Midbrain (tissue), 1 donor: ENCODE data around the gene TXNRD1.
A peak's percentile ranks its signal among the peaks of the same experiment; 100 is the strongest.
"Not testable (repeated sequence)": the region's sequence is repeated elsewhere in the genome, so short reads cannot be mapped to it uniquely, and the experiment has no call there.

Experiments used
- DNase-seq: peaks from one replicate; lab custom pipeline; 2025; lab: John Stamatoyannopoulos, UW

The TXNRD1 gene

DNA sequence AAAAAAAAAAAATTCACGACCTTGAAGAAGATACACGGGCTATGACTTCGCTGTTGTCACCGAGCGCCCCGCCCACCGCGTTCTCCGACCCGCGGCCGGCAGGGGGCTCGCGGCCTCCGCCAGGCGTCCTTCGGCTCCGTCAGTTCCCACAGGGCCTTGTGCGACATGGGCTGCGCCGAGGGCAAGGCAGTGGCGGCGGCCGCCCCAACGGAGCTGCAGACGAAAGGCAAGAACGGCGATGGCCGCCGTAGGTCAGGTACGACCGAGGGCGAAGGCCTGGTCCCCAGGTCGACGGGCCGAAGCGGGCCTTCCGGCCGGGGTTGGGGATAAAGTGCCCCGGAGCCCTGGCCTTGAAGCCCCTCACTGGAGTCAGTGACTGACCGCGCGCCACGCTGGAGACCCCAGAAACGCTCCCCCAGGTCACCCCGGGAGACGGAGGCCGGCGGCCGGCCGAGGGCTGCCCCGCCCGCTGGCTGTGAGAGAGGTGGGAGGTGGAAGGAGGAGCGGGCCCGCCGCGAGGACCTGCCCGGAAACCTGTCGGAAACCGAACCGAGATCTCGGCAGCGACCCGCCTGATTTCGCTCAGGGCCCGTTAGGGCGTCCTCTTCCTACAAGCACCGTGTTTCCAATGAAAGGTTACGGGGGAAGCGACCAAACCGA lies at the start of gene TXNRD1:
Gene TXNRD1, plus strand, starts transcription at position 142 of the 660 bp plus-strand sequence. Its CDS starts 24 bp downstream, at position 166.
- peak; percentile 48 for DNase-seq

DNA sequence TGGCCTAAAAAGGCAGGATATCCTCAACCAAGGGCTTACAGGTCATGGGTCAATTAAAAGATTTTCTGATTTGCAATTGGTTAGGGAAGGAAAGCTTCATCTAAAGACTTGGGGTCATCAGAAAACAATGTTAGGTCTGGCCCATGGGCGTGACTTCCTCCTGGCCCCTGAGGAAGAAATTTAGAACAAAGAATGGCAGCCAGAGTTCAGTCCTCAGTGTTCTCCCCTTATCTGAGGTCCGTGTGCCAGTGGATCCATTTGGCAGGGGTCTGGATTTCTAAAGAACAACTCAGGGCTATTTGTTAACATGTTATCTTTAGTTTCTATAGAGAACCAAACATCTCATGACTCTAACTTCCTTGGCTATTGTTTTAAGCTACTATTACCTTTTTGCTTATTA lies 49.8 kb upstream of the TXNRD1 start:
- no peak for DNase-seq

DNA sequence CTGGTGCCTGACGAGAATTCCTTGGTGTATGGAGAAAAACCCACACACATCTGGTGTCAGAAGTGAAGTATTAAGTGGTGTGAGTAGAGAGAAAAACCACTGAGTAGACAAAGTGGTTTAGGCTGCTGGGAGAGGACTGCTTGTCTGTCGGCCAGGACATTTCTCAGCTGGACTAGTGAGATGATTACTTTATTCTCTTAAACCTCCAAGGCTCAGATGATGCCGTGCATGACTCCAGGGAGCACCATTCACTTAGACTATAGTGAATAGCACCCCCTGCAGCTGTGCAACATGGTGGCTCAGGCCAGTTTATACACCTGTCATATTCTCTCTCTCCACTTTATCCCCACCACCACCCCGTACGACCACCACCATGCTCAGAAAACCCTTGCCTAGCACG lies 49.1 kb upstream of the TXNRD1 start:
- DNase-seq: no peak

DNA sequence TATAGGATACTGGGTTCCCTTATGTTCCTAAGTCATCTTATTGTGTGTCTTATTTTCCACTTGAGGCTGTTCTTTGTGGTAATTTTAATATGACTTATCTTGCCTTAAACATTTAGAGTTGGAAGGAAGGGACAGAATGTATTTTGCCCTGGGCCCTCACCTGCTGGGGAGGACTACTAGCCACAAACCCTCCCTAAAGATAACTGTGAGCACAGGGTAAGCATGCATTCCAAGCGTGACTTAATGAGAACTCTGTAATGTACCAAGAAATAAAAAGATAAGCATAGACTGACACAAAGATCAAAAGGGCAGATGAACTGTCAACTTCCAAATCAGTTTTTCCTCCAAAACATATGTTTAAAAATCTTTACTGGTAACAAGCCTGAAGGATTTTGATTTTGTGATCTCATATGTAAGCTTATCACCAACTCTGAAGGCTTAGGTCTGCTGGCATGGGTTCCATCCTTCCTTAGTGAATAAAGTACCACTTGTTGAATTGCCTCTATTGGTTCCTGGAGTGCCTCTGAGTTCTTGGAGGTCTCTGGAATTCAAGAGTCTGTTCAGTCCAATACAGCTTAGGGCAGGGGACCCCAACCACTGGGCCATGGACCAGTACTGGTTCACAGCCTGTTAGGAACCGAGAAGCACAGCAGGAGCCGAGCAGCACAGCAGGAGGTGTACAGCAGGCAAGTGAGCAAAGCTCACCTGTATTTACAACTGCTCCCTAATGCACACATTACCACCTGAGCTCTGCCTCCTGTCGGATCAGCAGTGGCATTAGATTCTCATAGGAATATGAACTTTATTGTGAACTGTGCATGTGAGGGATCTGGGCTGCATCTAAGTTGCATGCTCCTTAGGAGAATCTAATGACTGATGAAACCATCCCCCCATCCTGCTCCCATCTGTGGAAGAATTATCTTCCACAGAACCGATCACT lies 47.8 kb upstream of the TXNRD1 start:
- no peak for DNase-seq

DNA sequence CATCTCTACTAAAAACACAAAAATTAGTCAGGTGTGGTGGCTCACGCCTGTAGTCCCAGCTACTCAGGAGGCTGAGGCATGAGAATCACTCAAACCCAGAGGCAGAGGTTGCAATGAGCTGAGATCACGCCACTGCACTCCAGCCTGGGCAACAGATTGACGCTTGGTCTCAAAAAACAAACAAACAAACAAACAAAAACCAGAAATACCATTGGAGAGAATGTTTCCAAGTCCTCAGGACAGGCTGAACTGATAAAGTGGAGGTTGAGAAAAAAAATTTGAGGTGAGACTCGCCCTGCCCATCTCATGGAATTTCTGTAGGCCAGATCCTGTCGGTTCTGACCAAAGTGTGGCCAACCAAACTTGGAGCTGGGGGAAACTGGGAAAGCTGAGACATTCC lies 47.0 kb upstream of the TXNRD1 start:
- no peak for DNase-seq

DNA sequence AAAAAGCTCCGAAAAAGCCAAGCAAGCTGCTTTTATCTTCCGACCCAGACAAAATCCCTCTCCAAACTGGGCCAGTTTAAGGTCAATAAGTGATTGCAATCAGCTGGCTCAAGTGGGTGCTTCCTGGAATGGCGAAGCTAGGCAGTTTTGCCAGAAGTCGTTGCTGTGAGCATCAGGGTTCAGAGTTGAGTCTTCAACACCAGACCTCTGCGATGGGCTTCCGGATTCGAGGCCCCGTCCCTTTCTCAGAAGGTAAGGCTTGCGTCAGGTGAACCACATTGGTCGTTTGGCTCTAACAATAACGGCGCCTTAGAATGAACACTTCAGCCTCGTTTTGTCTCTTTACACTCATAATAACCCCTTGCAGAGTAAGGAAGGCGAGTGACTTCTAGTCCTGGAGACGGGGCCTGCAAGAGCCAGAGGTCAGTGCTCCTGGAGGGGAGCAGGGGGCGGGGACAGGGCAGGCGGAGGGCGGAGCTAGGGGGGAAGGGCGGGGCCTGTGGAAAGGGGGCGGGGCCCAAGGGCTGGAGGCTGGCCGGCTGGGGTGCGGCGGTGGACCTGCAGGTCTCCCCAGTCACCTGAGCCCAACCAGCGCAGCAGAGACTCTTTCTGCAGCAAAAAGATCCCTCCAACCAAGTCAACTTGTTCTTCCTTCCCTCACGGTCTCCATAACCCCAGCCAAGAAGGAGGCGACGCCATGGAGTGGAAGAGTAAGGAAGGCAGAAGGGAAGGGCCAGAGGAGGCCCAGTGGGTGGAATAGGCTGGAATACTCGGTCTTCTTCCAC lies 43.6 kb upstream of the TXNRD1 start:
- no peak for DNase-seq

DNA sequence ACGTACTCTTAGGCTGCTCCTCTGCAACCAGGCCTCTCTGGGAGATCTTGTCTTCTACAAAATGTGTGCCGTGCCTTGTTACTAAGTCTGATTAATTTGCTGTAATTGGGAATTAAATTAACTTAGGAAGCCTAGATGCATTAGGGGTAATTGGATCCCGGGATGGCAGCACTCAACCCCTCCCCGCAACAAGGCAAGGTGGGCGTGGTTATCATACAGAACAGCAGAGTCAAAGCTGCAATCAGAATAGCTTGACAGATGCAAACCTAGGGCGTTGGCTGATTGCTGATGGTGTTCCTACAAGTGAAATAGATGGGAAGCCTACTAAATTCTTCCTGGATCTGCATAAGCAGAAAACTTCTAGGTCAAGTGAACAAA lies 43.0 kb upstream of the TXNRD1 start:
- no peak for DNase-seq

DNA sequence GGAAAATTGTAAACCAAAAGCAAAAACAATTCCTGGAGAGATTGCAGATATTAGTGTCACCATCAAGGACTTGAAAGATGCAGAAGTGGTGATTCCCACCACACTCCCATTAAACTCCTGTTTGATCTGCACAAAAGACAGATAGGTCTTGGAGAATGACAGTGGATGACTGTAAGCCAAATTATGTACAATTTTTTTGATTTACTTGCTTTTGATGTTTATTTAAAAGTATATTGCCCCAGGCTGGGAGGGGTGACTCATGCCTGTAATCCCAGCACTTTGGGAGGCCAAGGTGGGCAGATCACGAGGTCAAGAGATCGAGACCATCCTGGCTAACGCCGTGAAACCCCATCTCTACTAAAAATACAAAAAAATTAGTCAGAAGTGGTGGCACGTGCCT lies 41.8 kb upstream of the TXNRD1 start:
- DNase-seq: not testable (repeated sequence)

DNA sequence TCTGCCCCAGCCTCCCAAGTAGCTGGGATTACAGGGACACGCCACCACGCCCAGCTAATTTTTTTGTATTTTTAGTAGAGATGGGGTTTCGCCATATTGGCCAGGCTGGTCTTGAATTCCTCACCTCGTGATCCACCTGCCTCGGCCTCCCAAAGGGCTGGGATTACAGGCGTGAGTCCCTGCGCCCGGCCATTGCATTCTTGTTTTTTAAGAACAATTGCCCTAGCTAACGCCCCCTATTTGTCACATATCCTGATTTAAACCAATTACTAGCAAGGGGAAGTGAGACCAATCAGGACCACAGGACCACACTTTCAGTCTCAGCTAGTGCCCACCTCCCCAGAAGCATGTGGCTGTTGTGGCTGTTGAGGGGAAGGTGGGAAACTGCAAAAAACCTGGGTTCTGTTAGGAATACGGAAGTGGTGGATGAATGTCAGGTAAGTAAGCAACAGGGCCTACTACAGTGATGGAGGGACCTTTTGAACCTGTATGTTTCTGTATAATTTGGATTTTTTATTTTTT lies 39.8 kb upstream of the TXNRD1 start:
- no peak for DNase-seq

DNA sequence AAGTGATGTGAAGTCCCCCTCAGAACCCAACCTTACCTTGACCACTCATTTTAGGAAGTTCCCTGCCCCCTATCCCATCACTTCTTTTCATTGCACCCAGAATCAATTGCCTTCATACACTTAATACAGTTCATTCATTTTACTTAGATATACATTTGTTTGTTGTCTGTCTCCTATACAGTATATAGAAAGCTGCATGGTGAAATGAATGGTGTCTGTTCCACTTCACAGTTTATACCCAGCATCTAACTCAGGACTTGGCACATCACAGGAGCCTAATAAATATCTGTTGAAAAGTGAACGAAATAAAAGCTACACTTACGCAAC lies 38.3 kb upstream of the TXNRD1 start:
- DNase-seq: no peak

DNA sequence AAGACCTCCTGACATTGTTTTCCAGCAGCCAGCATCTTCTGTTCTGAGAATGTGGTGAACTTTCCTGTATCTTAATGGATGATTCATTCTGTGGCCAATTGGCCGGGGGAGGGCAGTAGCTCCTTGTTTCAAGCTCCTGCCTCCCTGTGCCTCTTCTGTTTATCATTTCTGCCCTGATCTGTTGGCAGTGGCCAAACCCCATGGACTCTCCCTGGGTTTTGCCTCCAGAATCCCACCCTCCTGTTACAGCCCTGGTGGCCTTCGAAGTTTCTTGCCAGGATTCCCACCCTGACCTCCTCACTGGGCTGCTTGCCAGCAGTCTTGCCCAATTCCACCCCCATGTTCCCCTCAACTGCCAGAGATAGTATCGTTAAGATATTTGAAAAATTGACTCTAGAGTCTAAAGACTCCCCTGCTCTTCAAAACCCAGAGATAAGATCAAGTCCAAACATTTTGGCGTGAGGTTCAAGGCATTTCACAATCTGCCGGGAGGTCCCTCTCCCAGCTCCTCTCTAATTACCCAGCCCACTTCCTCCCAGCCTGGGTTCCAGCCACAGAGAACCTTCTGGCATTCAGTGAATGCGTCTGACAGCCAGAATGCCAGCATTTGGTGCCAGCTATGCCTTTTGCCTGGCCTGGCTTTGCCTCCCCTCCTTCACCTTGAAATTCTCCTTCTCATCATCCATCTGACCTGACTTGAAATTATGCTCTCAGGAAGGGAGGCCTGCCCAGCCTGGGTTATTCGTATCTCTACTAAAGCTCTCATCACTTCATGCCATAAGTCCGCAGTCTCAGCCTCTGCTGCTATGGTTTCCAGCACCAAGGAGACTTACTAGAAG lies 37.7 kb upstream of the TXNRD1 start:
- DNase-seq: no peak

DNA sequence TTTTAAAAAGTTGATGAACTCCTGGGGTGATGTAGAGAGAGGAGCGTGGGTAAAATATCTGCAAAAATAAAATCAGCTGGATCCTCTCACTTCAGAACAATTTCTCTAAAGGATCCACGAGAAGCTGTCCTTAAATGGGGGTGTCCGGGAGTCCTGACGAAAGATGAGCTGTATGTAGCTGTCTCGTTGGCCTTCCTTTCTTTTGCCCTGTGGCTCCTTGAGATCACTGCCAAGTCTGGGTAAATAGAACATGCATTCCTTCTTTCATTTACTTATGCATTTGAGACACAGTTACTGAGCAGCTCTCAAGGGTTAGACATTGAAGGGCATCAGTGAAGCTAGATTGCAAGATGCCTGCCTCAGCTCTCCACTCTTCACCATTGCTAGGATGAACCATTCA lies 35.2 kb upstream of the TXNRD1 start:
- no peak for DNase-seq

DNA sequence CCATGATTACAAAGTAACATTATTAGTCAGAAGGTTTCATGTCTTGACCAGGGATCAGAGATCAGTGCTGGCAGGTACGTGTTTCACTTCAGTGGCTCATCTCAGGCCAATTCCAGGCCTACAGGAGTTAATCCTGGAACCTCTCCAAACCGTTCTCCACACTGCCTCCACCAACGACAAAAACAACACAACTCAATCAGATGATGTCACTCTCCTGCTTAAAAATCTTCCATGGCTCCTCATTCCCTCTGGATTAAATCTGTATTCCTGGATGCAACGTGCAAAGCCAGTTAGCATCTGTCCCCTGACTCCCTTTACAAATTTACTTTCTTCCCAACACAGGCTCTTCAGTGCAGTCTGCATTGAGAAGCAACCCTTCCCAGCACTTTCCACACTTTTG lies 34.3 kb upstream of the TXNRD1 start:
- no peak for DNase-seq

DNA sequence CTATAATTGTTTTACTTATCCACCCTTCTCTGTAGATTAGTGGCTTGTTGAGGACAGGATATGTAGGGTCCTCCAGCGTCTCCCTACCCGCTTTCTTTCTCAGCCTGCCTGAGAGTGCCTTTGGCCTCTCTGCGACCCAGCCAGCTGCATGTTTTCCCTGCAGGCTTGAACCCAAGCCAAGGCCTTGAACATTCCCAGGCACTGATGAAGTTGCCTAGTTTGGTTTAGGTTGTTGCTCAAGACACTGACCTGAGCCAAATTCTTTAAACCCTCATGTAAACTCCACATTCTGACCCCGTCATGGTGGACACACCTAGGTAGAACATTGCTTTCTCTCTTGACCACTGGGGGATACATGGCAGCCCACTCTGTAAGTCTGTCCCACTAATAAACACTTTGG lies 33.4 kb upstream of the TXNRD1 start:
- no peak for DNase-seq

DNA sequence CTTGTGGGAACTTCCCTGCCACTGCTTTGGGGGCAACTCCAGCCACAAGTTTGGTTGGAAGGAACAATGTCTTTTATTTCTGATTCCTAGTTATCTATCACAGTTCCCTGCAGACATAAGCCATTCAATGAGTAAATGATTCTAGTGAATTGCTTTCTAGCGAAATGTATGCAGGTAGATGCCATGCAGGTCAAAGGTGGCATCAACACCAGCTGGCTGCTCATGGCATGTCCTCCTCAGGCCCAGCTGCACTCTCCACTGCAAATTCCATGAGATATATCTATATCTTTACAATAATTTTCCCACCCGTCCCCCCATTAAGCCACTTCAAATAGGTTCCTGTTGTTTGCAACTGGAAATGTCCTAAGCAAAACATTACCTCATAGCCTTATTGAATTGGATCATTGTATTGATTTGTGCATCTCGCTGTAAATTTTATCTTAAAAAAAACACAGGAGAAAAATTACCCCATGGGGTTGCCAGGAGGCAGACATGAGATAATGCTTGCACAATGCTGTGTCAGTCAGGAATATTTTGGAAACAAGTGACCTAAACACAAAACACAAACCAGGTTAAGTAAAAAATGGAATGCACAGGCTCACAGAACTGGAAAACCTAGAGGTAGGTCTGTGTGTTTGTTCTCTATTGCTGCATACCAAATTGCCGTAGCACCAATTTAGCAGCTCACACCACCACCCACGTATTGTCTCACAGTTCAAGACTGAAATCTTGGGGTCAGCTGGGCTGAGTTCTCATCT lies 32.8 kb upstream of the TXNRD1 start:
- DNase-seq: no peak

DNA sequence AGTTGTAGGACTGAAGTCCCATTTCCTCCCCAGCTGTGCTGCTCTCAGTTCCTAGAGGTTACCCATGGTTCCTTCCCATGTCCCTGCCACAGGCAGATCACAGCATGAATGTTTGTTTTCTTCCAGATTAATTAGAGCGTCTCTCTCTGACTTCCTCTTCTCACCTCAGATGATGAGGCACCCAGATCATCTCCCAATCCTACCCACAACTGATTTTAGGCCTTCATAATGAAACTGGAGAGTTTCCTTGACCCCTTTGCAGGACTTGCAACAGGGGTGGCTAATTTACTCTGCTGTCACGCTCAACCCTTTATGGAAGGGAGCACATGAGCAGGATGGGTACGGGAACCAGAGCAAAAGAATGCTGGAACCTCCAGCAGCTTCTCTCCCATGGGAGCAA lies 32.1 kb upstream of the TXNRD1 start:
- DNase-seq: no peak

DNA sequence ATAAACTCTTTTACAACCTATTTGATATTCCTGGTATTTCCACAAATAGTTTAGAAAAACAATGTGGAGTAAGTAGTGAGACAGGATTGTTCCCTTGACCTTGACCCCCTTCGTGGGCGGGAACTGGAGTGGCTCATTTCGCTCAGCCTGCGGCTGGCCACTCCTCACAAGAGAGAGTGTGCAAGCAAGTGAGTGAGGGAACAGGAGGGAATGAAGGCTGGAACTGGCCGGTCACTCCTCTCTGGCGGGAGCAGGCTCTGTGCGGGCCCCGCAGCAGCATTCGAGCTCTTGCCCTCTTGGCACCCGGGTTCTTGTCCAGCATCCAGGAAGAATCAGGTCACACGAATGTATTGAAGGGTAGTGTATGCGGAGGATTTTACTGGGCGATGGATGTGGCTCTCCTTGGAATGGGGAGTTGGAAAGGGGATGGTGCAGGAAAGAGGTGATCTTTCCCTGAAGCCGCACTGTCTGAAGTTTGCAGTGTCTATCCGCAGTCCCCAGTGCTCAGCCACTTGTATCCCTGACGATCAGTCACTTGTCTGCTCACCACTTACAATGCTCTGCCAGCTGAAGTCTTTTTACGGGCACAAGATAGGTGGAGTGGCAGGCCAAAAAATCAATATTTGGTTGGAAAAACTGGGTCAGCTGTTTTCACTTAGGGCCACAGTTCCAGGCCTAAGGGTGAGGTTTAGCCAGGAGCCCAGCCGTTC lies 28.0 kb upstream of the TXNRD1 start:
- DNase-seq: no peak

DNA sequence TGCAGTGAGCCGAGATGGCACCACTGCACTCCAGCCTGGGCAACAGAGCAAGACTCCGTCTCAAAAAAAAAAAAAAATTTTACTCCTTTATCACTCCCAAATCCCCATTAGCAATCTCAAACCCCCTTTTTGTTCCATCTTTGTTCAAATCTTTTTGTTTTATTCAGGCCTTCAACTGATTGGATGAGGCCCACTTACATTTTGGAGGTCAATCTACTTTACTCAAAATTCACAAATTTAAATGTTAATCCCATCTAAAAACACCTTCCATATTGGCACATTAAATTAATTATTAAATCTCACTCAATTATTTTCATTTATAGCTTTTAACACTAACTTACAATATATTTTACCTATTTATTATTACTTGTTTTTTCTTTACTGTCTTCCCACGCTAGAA lies 27.0 kb upstream of the TXNRD1 start:
- DNase-seq: no peak

DNA sequence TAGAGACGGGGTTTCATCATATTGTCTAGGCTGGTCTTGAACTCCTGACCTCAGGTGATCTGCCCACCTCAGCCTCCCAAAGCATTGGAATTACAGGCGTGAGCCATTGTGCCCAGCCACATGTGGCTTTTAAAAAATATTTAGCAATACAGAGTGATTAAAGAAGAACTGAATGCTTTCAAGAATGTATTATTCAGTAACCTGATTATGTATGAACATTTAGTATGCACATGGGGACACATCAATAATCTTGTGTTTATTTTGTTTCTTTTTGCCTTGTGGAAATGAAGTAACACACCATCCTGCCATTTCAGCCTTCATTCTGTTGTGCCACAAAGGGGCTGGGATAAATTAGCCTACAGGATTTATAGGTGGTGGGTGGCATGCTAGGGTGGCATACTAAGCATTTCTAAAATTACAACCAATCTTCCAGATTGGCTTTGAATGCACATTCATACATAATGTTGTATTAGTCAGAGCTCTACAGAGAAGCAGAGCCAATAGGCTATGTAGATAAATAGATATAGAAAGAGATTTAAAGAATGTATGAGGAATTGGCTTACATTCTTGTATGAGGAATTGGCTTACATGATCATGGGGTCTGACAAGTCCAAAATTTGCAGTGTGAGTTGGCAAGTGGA lies 25.5 kb upstream of the TXNRD1 start:
- no peak for DNase-seq
